ENCODE data around the gene PPM1H.
A peak's percentile ranks its signal among the peaks of the same experiment; 100 is the strongest.

PPM1H gene

DNA sequence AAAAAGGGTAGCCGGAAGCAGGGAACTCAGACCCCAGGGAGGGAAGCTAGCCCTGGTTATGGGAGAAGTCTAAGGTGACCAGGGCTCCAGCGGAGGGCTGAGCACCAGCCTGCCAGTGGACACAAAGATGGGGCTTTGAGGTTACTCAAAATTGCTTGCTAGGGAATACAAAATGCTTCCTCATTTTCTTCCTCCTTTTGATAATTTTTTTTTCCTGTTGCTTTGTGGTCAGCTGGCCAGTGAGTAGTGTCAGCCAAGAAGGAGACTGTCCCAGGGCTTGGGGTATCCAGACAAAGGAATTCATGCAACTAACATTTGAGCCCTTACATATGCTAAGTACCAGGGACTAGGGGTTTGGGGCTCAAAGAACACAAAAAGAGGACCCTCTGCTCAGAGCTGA is 206.2 kb downstream of the PPM1H start:
- TF ChIP-seq GATA1 (IDR thresholded peaks at IDR 0.05; ENCODE audit: low read depth, low read length): no peak
- no peak for TF ChIP-seq POLR2A (IDR thresholded peaks at IDR 0.05; ENCODE audit: low read length)
- no peak for DNase-seq

DNA sequence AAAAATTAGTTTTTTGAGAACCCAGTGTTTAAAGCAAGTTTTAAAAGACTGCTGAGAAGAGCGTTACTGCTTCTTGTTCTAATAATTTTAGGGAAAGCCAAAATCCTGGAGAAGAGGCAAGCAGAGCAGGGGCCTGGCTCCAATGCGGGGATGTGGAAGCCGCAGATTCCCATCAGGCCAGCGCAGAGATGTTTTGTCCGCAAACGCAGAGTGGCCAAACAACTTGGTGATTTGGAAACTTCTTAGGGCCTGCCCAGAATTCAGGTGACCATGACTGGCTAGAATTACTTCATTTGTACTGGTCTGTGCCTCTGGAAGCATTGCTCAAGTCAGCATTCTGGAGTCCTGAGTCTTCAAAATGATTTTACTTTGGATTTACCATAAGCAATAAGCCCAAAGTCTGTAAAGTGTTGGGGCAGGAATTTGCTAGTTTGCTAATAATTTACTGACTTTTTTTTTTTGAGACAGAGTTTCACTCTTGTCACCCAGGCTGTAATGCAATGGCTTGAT is 208.4 kb downstream of the PPM1H start:
- TF ChIP-seq POLR2A (IDR thresholded peaks at IDR 0.05; ENCODE audit: low read length) (no peak), GATA1 (IDR thresholded peaks at IDR 0.05; ENCODE audit: low read depth, low read length) (no peak)
- no peak for DNase-seq

DNA sequence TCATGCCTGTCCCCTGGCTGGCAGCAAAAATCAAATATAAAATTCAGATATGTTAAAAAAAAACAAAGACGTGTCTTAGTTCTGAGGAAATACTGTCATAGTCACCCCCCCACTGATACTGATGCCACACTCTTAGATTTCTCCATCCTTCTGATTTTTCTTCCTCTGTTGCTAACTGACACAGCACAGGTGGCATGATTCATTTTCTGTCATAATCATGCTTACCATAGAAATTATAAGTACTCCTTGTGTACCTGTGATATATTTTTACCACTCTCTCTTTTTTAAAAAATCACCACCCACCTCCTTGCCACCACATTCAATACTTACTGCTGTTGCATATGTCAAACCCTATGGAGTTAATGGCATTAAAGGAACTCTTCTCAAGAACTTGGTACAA is 209.2 kb downstream of the PPM1H start:
- no peak for TF ChIP-seq POLR2A (IDR thresholded peaks at IDR 0.05; ENCODE audit: low read length)
- no peak for TF ChIP-seq GATA1 (IDR thresholded peaks at IDR 0.05; ENCODE audit: low read depth, low read length)

DNA sequence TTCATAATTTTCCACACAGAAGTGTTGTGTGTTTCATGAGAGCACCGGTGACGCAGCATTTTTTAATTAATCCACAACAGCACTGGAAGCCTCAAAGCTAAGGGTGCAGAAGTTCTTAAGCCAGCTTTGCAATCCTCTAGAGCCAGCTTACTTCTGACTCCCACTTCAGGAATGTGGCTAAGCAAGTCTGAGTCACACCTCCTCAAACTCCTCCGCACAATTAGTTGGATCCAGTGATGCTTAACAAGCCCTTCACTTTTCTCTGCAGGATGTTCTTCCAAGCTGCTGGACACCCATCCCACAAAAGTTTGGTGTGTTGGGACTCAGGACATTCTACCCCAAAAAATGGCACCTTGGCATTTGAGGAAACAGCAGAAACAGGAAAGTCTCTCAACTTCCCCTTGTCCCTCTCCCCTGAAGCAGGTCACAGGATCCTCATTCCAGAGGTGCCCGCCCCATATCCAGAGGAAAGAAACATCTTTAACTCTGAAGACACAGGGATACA is 210.0 kb downstream of the PPM1H start:
- DNase-seq: peak in 1 of 2 experiments; percentile 32
- TF ChIP-seq POLR2A (IDR thresholded peaks at IDR 0.05; ENCODE audit: low read length): no peak
- no peak for TF ChIP-seq GATA1 (IDR thresholded peaks at IDR 0.05; ENCODE audit: low read depth, low read length)

More for the DNA sequence above, 209.2 kb downstream of the PPM1H start:
- no peak for DNase-seq

DNA sequence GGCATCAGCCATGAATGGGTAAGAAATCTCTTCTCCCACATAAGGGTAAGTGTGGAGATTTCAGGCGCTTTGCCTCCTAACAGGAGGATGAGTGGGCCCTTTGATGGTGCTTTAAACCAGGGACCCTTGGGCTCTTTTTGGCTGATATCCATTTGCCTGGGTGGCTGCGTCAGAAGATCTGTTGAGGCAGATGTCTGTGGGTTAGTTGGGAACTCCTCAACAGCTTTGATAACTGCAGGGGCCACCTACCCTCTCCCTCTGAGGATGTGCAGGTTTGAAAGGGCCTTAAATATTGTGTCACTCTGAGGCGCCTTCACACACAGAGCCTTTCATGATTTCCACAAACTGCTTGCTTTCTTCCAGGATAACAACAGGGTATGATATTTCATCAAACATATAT is 210.7 kb downstream of the PPM1H start:
- DNase-seq: no peak
- TF ChIP-seq POLR2A (IDR thresholded peaks at IDR 0.05; ENCODE audit: low read length) (no peak), GATA1 (IDR thresholded peaks at IDR 0.05; ENCODE audit: low read depth, low read length) (no peak)

DNA sequence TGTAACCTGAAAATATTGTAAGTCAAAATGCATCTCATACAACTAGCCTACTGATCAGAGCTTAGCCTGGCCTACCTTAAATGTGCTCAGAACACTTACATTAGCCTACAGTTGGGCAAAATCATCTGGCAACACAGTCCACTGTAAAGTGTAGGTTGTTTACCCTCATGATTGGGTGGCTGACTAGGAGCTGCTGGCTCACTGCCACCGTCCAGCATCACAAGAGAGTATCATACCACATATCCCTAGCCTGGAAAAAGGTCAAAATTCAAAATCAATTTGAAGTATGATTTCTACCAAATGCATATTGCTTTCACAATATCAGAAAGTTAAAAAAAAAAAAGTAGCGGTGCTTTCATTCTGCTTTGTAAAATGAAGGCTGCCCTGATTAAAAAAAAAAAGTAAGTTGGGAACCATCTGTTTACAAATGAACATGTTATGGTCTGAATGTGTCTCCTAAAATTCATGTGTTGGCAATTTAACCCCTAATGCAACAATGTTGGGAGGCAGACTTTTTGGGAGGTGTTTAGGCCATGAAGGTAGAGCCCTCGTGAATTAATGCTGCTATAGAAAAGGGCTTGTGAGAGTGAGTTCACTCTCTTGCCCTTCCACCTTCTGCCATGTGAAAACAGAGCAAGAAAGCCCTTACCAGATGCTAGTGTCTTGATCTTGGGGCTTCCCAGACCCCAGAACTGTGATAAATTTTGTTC is 211.8 kb downstream of the PPM1H start:
- peak in 1 of 2 experiments; percentile 13 for DNase-seq
- no peak for TF ChIP-seq GATA1 (IDR thresholded peaks at IDR 0.05; ENCODE audit: low read depth, low read length)
- no peak for TF ChIP-seq POLR2A (IDR thresholded peaks at IDR 0.05; ENCODE audit: low read length)

DNA sequence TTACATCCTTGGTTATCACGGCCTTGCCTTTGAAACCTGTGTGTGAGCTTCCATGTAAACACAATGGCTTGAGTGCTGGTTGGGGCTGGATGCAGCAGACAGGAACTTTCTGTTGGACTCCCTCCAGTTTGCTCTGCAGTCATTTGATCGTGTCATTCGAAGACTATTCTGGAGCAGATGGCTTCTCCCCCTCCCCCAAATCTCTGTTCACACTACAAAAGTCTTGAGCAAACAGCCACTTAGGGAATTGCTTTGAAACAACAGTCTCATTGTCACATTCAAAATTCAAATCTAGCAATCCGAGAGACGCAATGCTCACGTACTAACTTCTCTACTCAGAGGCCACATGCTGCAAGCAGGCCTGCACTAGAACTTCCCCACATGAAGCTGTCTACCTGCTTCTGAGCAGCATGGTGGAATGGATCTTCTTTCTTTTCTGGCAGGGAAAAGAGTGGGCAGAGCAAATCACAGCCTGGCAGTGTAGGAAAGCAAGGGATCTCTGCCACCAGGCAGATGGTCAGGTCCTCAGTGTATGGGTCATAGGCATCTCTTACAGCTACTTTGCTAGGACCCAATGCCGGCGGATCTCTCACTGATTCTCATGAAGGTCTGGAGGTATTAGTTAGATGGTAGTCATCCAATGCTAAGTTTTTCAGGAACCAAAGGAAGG is 214.2 kb downstream of the PPM1H start:
- TF ChIP-seq GATA1 (IDR thresholded peaks at IDR 0.05; ENCODE audit: low read depth, low read length) (no peak), POLR2A (IDR thresholded peaks at IDR 0.05; ENCODE audit: low read length) (no peak)
- DNase-seq: no peak

DNA sequence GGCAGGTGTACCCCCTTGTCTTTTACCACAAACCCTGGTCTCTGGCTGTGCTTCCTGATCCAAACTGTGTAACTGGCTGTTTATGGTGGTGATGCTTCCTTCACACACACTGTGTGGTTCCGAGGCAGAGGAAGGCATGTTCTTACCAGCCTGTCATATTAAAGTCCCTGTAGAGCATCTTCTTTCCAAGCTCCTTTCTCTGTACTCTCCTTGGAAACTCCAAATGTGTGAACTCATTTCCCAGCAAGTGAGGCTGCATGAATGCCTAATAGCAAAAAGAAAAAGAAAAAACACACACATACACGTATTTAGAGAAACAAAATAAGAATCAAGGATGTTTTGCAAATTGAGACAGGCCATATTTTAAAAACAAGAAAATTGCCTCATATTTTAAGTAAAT is 214.9 kb downstream of the PPM1H start:
- TF ChIP-seq POLR2A (IDR thresholded peaks at IDR 0.05; ENCODE audit: low read length) (no peak), GATA1 (IDR thresholded peaks at IDR 0.05; ENCODE audit: low read depth, low read length) (no peak)
- DNase-seq: no peak

DNA sequence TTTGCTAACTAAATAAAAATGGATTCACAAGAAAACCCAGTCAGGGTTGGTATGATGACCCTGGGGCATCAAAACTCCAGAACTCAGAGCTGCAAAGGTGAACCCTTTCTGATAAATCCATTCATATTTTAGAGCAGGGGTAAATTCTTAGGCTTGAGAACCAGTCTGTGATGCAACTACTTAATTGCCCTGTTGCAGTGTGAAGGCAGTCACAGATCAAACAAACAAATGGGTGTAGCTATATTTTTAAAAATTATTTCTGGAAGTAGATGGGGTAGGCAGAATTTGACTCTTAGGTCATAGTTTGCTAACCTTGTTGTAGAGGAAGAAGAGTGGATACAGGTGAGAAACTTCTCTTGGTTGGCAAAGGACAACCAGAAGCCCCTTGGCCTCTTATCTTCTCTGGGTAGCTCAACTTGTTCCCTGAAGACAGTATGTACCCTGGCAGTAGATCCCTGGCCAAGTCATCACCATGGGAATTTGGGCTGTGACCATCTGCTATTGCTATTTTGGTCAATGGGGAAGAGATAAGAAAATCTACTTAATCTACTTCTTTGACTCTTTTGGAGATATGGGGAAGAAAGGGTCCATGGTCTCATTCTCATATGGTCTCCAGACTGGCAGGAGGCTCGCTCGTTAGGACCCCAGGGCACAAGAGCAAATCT is 216.1 kb downstream of the PPM1H start:
- TF ChIP-seq POLR2A (IDR thresholded peaks at IDR 0.05; ENCODE audit: low read length): no peak
- no peak for TF ChIP-seq GATA1 (IDR thresholded peaks at IDR 0.05; ENCODE audit: low read depth, low read length)
- no peak for DNase-seq

DNA sequence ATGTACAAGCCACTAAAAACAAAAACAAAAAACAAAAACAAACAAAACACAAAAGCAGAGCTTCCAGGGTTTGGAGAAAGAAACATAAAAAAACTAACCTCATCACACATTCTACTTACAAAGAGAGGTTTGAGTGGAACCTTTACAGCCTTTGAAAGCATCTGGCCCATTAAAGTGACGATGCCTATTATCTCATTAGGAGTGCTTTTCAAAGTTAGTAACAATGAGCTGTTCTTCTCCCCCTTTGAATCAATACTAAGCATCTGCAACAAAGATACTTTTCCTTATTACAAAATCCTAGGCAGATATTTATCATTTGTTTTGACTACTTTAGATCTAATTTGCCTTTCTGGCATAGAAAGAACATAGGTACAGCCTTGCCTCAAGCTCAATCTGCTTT is 217.3 kb downstream of the PPM1H start:
- no peak for DNase-seq
- no peak for TF ChIP-seq GATA1 (IDR thresholded peaks at IDR 0.05; ENCODE audit: low read depth, low read length)
- no peak for TF ChIP-seq POLR2A (IDR thresholded peaks at IDR 0.05; ENCODE audit: low read length)

DNA sequence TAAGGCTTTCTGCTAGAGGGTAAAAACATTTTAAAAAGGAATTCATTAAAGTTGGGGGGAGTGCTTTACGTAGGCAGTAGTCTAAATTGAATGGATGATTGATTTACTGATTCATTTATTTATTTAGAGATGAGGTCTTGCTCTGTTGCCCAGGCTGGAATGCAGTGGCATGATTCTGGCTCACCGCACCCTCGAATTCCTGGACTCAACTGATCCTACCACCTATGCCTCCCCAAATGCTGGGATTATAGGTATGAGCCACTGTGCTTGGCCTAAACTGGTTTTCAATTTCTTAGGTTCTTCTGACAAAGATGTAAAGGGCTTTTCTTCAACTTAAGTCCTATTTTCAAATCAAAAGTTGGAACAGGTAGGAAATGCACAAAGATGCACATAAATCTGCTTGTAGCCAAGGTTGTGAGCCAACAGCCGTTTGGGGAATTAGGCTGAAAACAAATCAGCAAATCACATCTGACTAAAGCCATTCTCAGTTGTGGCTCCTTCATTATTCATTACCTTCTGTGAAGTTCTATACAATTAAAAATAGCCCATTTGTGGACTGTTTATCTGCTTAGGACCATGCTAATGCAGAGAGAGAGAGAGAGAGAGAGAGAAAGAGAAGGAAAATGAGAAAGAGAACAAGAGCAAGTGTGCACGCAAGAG is 218.0 kb downstream of the PPM1H start:
- TF ChIP-seq POLR2A (IDR thresholded peaks at IDR 0.05; ENCODE audit: low read length) (no peak), GATA1 (IDR thresholded peaks at IDR 0.05; ENCODE audit: low read depth, low read length) (no peak)
- DNase-seq: no peak

DNA sequence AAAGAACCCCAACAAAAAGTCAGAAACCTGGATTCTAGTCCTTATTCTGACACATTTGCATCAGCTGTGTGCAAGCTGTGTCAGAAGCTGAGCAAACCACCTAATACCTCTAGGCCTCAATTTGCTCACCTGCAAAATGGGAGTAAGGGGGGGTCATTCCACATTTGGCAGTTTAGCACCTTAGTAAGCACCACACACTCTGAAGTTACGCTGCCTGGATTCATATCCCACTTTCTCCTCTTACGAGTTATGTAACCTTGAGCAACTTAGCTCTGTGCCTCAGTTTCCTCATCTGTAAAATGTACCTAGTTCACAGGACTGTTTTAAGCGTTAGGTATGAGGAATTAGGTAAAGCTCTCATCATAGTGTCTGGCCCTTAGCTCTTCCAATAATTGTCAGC is 218.9 kb downstream of the PPM1H start:
- no peak for TF ChIP-seq POLR2A (IDR thresholded peaks at IDR 0.05; ENCODE audit: low read length)
- TF ChIP-seq GATA1 (IDR thresholded peaks at IDR 0.05; ENCODE audit: low read depth, low read length): no peak
- DNase-seq: no peak

DNA sequence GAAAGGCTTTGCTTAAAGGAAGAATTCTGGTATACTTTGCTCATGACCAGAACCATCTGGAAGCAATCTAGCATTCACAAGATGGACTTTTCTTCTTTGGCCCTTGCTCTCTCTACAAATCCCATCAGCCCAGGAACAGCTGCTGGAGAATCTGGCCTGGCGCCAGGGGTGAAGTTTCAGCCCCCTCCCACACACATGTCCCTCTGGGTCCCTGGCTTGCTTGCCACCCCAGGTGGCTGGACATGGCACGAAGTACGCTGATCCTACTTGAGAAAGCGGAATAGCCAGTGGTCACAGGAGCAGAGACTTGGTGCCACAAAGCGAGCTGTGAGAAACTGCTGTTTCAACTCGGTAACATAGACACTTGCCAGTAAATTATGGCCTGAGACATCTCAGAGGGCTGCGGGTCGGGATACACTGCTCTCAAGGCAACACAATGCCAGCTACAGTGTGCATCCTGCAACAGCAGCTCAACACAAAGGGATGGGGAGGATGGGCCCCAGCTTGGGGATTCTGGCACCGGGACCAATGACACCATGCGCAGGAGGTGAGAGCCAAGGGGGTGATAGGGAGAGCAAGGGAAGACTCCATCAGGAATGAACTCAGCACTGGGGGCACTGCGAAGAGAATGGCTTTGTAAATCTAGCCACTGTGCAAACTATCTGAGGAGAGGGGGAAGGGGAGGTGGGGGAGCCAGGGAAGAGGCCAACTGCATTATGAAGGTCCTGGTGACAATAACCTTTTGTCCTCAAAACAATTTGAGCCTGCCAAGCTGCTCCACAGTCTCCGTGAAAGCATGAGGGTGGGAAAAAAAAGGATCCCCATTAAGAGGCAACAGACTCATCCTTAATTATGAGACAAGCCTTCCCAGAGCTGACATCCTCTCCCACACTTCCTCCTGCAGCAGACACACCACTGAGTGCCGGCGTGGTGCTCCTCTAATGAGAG is 219.9 kb downstream of the PPM1H start:
- TF ChIP-seq POLR2A (IDR thresholded peaks at IDR 0.05; ENCODE audit: low read length): no peak
- TF ChIP-seq GATA1 (IDR thresholded peaks at IDR 0.05; ENCODE audit: low read depth, low read length): no peak
- no peak for DNase-seq
